Fibroblast of lung (primary cell): ENCODE data around the gene SPIRE1. TPM values are rescaled to one million over a fixed set of nuclear protein-coding genes. Genes with fewer than 3 reads are reported as not detected.

Experiments
- DNase-seq, 2 donors: peaks; one replicate each; pipeline versions ENCODE4 v3.0.0 to v3.0.0-alpha.2; 2010; ENCODE audit warnings: low read depth in 2 of 2
- H2AFZ ChIP-seq: 2 replicates; pipeline ENCODE4 v1.5.1; 2012; ENCODE audit warnings: low read length, control low read depth, inconsistent platforms
- H3K27ac ChIP-seq: 2 replicates; pipeline ENCODE4 v1.5.1; 2011; ENCODE audit warnings: low read length, control low read depth; ENCODE audit not compliant: insufficient read depth
- H3K27me3 ChIP-seq: 2 replicates; pipeline ENCODE4 v1.5.1; 2011; ENCODE audit warnings: mild to moderate bottlenecking, low read length; ENCODE audit not compliant: control insufficient read depth, insufficient read depth
- H3K36me3 ChIP-seq: 2 replicates; pipeline ENCODE4 v1.5.1; 2011; ENCODE audit warnings: low read length; ENCODE audit not compliant: control insufficient read depth, insufficient read depth
- H3K4me1 ChIP-seq: 2 replicates; pipeline ENCODE4 v1.5.1; 2011; ENCODE audit warnings: low read length; ENCODE audit not compliant: control insufficient read depth, insufficient read depth; ENCODE audit errors: extremely low read depth
- H3K4me2 ChIP-seq: 2 replicates; pipeline ENCODE4 v1.5.1; 2011; ENCODE audit warnings: low read length, control low read depth; ENCODE audit not compliant: insufficient read depth; ENCODE audit errors: extremely low read depth
- H3K4me3 ChIP-seq, 4 experiments: fragments of 200-600 bp in 1 of 4; sonication (generic) in 1 of 4; replicated peaks in 1 of 4; 2 replicates each; pipeline ENCODE4 v1.5.1; 2011 to 2016; ENCODE audit warnings: low read length in 4 of 4, low read depth in 3 of 4, mild to moderate bottlenecking in 3 of 4, control low read depth in 2 of 4, inconsistent platforms in 1 of 4, mixed read lengths in 1 of 4; ENCODE audit not compliant: insufficient read depth in 1 of 4; ENCODE audit errors: control extremely low read depth in 1 of 4
- H3K79me2 ChIP-seq: 2 replicates; pipeline ENCODE4 v1.5.1; 2012; ENCODE audit warnings: mild to moderate bottlenecking, low read length, inconsistent platforms; ENCODE audit not compliant: control insufficient read depth, insufficient read depth
- H3K9ac ChIP-seq: 2 replicates; pipeline ENCODE4 v1.5.1; 2011; ENCODE audit warnings: mild to moderate bottlenecking, low read length, control low read depth; ENCODE audit not compliant: insufficient read depth
- H3K9me3 ChIP-seq: 2 replicates; pipeline ENCODE4 v1.5.1; 2012; ENCODE audit warnings: low read depth, low read length; ENCODE audit not compliant: control insufficient read depth, insufficient read depth
- H4K20me1 ChIP-seq: 2 replicates; pipeline ENCODE4 v1.5.1; 2011; ENCODE audit warnings: low read length; ENCODE audit not compliant: control insufficient read depth, insufficient read depth; ENCODE audit errors: extremely low read depth
- CTCF ChIP-seq, 2 donors: IDR thresholded peaks in 1 of 2; conservative IDR thresholded peaks in 1 of 2; 1 replicate in 1 of 2; 2 replicates in 1 of 2; pipeline ENCODE4 v1.5.1; 2011 to 2012; ENCODE audit warnings: low read length in 2 of 2, control low read depth in 1 of 2, inconsistent platforms in 1 of 2, low read depth in 1 of 2, mild to moderate bottlenecking in 1 of 2
- EZH2 ChIP-seq: IDR thresholded peaks from 2 replicates; pipeline ENCODE4 v1.5.1; 2012; ENCODE audit warnings: low read length, control low read depth, mild to moderate bottlenecking; ENCODE audit errors: missing control alignments
- polyA plus RNA-seq, 2 donors: library from polyadenylated mRNA; depleted of rRNA in 1 of 2; stranded (reverse) in 1 of 2; unstranded in 1 of 2; fragments of >200 nt; gene quantifications; 2 replicates each; pipeline ENCODE4 v1.2.1, GENCODE V29; 2011 to 2012; ENCODE audit warnings: missing spikeins in 1 of 2
- total RNA-seq: library from RNA; depleted of rRNA; stranded (reverse); fragments of >200 nt; gene quantifications from 2 replicates; pipeline ENCODE4 v1.2.1, GENCODE V29; 2014

SPIRE1 gene
- total and polyA plus RNA-seq, 2 donors (not counting 1 experiment from before 2014, with no cell fraction given), result 19.0 to 31.0 TPM

DNA sequence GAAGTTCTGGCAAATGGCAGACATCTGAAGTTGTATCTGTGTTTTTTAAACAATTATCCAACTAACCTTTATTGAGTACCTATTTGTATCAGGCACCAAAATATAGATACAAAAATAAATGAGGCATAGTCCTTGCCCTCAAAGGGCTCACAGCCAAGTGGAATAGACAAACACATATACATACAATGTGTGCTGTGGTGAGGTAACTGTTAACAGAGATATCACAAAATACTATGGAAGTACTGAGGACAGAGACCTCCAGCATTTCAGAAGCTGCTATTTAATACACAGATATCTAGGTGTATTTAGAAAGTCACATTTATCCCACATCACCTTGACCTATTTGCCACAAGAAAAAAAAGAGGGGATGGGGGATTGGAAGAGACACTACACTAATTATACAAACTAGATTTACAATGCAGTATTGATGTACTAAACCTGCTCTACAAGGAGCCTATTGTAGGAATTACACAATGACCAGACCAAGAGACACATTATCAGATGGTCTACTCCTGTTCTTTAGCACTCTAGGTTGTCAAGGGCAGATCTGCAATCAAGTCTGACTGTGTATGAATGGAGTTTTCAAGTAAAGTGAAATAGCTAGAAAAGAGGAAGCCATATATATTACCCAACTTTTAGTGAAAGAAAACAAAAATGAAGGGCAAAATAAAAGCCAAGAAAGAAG, 62.2 kb downstream of the SPIRE1 start:
- peaks cover 4% of the 10 kb centered on the region for H3K79me2 ChIP-seq

DNA sequence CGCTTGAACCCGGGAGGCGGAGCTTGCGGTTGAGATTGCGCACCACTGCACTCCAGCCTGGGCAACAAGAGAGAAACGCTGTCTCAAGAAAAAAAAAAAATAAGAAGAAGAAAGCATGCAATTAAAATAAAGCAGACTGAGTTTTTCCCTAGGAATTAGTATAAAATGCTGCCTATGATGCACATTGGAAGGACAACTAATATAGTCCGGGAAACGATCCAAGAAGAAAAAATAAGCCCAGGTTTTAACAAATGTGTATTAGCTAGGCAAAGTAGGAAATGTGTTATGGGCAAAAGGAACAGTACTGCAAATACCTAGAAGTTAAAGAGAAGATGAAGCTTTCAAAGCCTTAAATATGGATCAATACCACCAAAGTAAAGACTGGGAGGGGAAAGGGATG, 64.0 kb downstream of the SPIRE1 start:
- TF ChIP-seq EZH2, result no peak
- TF ChIP-seq CTCF (conservative IDR thresholded peaks at IDR 0.05 in 1 of 2, IDR thresholded peaks at IDR 0.05 in 1 of 2; ENCODE audit: low read depth in 1 of 2, low read length in 2 of 2), result no peak
- H3K79me2 ChIP-seq, result peaks cover 4% of the 10 kb centered on the region
- no peak overlapping the region for H3K9ac ChIP-seq
- H3K4me1 ChIP-seq, result peaks cover 10% of the 10 kb centered on the region
- no peaks in the 10 kb centered on the region for H3K27me3 ChIP-seq
- H3K4me3 ChIP-seq, result no peak overlapping the region
- H4K20me1 ChIP-seq, result no peaks in the 10 kb centered on the region
- H3K36me3 ChIP-seq, result no peaks in the 10 kb centered on the region
- H3K27ac ChIP-seq, result no peak overlapping the region
- H3K4me2 ChIP-seq, result no peak overlapping the region
- DNase-seq, result peak; percentile 47 to 49
- H3K9me3 ChIP-seq, result no peaks in the 10 kb centered on the region
- no peak overlapping the region for H2AFZ ChIP-seq

More for the DNA sequence above, 62.2 kb downstream of the SPIRE1 start:
- Histone ChIP-seq H3K27me3 (no peaks in the 10 kb centered on the region), H3K4me3 (no peak overlapping the region), H3K9ac (no peak overlapping the region), H3K4me1 (peaks cover 18% of the 10 kb centered on the region), H3K4me2 (no peak overlapping the region), H3K36me3 (no peaks in the 10 kb centered on the region), H4K20me1 (no peaks in the 10 kb centered on the region), H2AFZ (no peak overlapping the region), H3K9me3 (no peaks in the 10 kb centered on the region), H3K27ac (no peak overlapping the region)
- DNase-seq, result no peak
- TF ChIP-seq EZH2, result no peak
- no peak for TF ChIP-seq CTCF (conservative IDR thresholded peaks at IDR 0.05 in 1 of 2, IDR thresholded peaks at IDR 0.05 in 1 of 2; ENCODE audit: low read depth in 1 of 2, low read length in 2 of 2)

DNA sequence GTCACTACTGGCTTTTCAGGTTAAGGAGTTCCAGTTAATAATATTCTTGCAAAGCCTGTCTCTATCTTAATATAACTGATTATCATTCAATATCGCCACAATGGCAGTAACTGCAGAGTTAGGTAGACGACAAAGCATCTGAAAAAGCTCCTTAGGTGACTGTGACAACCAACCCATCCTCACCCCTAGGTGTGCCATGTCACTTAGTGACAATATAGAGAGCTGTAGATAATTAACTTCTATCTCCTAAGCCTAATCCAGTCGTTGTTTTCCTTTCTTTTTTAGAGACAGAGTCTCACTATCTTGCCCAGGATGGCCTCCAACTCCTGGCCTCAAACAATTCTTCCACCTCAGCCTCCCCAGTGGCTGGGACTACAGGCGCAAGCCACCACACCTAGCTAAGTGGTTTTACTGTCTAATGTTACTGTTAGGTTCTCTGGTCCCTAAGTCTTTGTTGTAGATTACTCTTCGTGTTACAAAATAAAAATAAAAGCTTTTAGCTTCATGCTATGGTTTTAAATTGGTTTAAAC, 65.2 kb downstream of the SPIRE1 start:
- H3K79me2 ChIP-seq, result peaks cover 4% of the 10 kb centered on the region
- H3K9ac ChIP-seq, result no peak overlapping the region
- H3K36me3 ChIP-seq, result no peaks in the 10 kb centered on the region
- no peaks in the 10 kb centered on the region for H3K9me3 ChIP-seq
- DNase-seq, result no peak
- no peaks in the 10 kb centered on the region for H4K20me1 ChIP-seq
- no peak overlapping the region for H2AFZ ChIP-seq
- no peaks in the 10 kb centered on the region for H3K27me3 ChIP-seq
- no peak for TF ChIP-seq EZH2
- no peak for TF ChIP-seq CTCF (conservative IDR thresholded peaks at IDR 0.05 in 1 of 2, IDR thresholded peaks at IDR 0.05 in 1 of 2; ENCODE audit: low read depth in 1 of 2, low read length in 2 of 2)
- H3K4me3 ChIP-seq, result no peak overlapping the region
- peaks cover 4% of the 10 kb centered on the region for H3K4me1 ChIP-seq
- no peak overlapping the region for H3K27ac ChIP-seq
- no peak overlapping the region for H3K4me2 ChIP-seq
